CD4-positive, alpha-beta T cell treated with Interleukin-4 for 4 hours (primary cell): ENCODE measurements around the gene KDM1B.
A peak's percentile ranks its signal among the peaks of the same experiment; 100 is the strongest.
"Not testable (repeated sequence)": the region's sequence is repeated elsewhere in the genome, so short reads cannot be mapped to it uniquely, and the experiment has no call there.

Source experiments
- DNase-seq: peaks from one replicate; pipeline ENCODE4 v3.0.0-alpha.2; 2020

Gene KDM1B

DNA sequence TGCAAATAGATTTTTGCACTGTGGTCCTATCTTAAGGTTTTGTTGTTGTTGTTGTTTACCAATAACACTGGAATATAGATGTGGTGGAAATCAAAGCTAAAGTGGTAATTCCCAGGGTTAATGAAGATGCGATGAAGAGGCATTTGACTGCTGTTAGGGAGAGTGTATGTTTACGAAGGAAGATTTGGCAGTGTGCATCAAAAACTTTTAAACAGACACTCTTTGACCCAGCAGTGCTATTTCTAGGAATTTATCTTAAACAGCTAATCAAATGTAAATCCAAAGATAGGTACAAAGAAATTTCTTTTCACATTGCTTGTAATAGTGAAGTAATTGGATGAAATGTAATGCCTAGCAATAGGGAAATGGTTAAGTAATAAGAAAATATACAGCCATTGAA is 34.0 kb downstream of the KDM1B start:
- DNase-seq, result no peak

DNA sequence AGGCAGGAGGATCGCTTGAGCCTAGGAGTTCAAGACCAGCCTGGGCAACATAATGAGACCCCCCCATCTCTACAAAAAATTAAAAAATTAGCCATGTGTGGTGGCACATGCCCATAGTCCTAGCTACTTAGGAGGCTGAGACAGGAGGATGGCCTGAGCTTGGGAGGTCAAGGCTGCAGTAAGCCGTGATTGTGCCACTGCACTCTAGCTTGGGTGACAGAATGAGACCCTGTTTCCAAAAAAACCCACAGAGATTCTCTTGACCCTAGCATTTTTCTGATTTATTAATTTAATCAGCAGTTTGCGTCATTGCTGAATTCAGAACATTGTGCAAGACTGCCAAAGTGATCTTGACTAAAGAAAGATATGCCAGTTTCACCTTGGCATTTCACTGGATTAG is 36.8 kb downstream of the KDM1B start:
- DNase-seq, result no peak

DNA sequence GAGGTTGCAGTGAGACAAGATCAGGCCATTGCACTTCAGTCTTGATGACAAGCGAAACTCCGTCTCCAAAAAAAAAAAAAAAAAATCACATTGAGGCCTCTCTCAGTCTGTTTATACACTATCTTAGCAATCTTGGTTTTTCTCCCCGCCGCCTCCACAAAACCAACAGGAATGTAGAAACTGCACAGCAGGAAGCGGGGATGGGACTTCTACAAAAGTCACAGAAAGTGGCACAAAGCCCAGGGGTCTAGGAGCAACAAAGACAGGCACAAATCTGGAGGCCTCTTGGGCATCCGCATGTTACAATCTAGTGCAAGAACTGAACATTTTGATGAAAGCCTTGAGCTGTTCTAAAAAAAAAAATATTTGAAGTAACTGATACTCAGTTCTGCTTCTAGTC is 48.6 kb downstream of the KDM1B start:
- no peak for DNase-seq

DNA sequence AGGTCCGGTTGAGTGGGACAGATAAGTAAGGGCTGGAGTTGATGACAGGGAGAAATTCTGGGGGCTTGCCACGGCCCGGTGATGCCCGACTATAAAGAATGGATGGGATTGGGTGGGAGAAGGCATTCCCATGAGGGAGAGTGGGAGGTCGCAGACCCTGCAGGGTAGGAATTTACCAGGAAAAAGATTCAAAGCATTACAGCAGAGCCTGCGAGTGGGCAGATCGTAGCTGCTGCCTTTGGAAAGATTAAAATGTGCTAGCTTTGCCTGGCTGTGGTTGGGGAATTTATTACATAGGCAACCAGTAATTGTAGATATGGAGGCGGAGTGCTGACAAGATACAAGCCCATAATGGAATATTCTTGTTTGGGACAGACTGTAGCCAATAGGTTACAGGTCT is 49.5 kb downstream of the KDM1B start:
- no peak for DNase-seq

DNA sequence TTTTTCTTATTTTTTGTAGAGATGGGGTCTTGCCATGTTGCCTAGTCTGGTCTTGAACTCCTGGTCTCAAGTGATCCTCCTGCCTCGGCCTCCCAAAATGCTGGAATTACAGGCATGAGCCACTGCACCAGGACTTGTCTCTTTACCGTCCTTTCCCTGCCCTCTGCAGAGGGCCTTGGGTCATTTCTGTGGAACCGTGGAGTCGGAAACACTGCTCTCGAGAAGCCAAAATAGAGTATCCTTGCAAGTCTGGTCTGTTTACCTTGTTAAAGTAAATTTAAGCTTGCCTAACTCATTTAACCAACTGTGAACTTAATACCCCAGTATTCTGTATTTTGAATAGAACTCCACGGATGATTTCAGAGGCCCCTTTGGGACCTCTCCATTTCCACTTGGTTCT is 51.4 kb downstream of the KDM1B start:
- no peak for DNase-seq

DNA sequence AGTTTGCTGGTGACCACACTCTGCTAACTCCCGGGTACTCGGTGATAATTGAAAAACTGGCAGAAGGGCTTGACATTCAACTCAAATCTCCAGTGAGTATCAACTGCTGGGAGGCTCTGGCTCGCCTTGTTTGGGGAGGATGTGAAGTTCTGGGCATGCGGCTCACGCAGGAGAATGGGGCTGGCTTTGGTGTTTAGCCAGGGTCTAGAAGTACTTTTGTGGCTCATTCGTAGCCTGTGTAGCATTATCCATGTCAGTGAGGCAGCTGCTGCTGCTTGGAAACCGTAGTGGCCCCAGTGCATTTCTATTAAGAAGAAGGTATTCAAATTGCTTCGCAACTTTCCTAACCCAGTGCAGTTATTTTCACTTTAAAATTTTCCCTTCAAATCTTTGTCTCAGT is 52.2 kb downstream of the KDM1B start:
- no peak for DNase-seq

DNA sequence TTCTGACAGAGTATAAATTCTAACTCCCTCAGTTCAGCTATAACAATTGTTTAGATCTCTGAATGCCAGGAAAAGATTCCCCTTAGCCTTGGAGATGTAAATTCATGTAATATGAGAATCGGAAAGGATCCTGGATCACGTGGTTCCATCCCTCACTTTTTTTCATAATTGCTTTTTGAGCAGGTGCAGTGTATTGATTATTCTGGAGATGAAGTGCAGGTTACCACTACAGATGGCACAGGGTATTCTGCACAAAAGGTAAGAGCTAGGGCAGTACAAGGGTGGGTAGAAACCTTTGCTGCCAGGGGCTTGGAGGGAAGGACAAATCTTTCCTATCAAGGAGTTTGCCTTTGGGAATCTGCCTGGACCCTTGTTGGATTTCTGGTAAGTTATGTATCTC is 52.7 kb downstream of the KDM1B start:
- no peak for DNase-seq

DNA sequence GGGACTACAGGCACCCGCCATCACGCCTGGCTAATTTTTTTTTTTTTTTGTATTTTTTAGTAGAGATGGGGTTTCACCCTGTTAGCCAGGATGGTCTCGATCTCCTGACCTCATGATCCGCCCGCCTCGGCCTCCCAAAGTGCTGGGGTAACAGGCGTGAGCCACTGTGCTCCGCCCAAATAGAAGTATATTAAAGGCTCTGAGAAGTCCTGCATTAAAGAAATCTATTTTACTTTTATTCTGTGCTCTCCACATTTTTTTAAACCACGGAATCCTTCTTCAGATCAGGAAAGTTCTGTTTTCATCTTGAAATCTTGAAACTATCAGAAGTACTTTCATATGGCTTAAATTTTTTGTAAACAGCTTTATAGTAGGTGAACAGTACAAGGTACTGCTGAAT is 53.6 kb downstream of the KDM1B start:
- DNase-seq, result not testable (repeated sequence)

DNA sequence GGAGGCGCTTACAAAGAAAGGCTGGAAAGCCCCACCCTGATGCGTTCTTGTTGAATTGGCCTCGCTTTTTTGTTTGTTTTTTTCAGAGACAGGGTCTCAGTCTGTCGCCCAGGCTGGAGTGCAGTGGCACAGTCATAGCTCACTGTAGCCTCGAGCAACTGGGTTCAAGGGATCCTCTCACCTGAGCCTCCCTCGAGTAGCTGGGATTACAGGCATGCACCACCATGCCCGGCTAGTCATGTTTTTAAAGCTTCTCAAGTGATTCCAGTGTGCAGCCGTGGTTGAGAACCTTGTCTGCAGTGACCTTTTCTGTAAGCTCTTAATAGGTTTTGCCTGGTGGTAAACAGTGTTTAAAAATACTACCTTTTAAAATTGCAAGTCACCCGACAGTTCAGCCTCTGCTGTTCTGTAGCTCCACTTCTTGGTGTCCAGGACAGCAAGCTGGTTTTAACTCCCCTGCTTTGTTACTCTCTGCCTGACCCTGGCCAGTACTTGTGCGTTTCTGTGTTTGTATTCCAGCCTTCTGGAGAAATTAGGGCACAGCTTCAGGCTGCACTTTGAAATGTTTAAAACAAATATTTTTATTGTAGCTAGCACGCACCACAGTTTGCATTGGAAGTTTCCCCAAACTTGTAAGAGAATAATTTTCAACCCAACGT is 54.4 kb downstream of the KDM1B start:
- no peak for DNase-seq

DNA sequence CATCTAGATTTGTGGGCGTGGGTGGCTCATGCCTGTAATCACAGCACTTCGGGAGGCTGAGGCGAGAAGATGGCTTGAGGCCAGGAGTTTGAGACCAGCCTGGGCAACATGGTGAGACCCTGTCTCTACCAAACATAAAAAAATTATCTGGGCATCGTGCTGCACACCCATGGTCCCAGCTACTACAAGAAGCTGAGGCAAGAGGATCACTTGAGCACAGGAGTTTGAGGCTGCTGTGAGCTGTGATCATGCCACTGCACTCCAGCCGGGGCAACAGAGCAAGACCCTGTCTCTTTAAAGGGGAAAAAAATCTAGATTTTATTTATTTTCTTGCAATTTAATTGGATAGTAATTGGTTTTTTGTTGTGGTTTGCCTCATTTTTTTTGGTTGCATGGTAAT is 55.5 kb downstream of the KDM1B start:
- no peak for DNase-seq

DNA sequence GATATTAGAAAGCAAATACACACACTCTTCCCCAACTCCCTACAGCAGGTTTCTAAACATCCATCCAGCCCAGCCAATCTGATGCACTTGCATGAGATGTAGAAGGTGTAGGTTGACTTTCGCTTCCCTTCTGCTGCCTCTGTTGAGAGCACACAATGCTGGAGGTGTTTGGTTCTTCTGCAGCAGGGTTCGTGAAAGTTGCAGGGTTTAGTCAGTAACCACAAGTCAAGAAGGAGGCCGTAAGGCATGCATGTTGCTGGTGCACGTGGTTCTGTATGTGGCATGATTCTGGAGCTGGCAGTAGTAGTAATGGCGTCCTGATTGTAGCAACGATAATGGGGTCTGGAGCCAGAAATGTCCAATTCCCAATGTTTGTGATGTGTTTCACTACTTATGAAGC is 56.1 kb downstream of the KDM1B start:
- peak; percentile 1 for DNase-seq

DNA sequence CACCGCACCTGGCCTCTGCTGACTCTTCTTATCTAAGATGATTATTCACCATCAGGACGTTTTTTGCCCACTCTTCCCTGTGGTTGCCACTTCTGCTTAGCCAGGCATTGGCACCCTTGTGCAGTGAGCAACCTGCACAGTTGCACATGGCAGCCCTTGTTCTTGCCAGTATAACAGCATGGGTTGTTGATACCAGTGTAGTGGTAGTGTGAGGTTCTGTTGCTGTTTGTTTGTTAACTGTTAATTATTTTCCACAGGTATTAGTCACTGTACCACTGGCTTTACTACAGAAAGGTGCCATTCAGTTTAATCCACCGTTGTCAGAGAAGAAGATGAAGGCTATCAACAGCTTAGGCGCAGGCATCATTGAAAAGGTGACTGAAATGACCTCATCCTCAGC is 57.0 kb downstream of the KDM1B start:
- DNase-seq, result no peak

DNA sequence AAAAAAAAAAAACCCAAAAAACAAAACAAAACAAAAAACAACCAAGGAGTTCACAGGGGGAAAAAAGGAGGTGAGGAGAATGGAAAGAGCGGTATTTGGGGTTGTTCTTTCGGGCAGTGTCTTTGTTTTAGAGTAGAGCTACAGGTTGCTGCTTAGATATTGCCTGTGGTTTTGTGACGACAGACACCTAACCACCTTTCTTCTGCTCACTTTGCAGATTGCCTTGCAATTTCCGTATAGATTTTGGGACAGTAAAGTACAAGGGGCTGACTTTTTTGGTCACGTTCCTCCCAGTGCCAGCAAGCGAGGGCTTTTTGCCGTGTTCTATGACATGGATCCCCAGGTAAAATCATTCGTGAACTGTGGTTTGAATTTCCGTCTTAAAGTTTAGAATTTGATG is 58.2 kb downstream of the KDM1B start:
- peak; percentile 5 for DNase-seq

DNA sequence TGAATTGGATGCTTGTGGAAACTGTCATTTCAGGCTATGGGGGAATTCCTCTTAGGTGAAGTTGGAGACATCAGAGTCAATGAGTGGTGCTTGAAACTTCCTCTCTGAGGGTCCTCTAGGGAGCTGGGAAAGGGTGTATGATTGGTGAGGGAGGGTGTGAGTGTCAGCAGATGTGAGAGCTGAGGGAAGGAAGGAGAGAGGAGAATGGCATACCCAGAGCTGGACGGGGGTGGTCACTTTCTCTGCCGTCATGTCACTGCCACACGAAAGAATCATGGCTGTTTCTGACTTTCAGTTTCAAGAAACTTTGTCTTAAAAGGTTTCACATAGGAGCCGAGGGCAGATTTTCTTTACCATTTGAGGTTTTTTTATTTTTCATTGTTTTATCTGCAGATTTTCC is 58.8 kb downstream of the KDM1B start:
- no peak for DNase-seq

DNA sequence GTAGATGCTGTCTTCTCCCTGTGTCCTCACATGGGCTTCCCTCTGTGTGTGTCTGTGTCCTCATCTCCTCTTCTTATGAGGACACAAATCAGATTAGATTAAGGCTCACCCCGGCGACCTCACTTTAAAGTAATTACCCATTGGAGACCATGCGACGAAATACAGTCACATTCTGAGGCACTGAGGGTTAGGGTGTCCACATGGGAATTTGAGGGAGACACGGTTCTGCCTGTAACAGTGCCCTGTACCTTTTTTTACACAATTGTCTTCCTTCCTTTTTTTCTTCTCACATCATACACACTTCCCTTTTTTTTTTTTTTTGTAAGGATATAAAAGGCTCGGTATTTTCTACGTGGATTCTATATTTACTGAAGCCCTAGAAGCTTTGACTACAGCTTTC is 60.2 kb downstream of the KDM1B start:
- DNase-seq, result no peak

DNA sequence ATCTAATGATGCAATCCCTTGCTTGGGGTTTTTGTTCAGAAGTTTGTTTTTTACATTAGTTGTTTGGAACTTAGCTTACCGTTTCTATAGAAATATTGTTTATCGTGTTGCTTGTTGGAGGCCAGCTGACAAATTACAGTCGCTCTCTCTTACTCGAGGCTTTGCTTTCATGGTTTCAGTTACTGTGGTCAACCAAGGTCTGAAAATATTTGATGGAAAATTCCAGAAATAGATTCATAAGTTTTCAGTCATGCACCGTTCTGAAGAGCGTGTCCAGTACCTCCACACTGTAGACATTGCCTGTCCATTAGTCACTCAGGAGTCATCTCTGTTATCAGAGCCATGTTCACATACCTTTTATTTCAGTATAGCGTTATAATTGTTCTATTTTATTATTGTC is 61.2 kb downstream of the KDM1B start:
- DNase-seq, result no peak

DNA sequence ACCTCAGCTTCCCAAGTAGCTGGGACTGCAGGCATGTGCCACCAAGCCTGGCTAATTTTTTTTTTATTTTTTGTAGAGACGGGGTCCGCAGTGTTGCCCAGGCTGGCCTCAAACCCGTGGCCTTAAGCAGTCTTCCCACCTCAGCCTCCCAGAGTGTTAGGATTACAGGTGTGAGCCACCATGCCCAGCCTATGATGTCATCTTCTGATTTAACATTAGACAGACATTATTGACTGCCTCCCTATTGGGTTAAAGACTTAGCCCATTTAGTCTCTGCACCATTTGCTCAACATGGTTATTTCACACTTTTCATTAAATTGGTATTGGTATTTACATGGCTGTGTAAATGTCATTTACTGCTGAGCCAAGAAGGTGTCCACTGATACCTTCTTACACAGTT is 63.0 kb downstream of the KDM1B start:
- DNase-seq, result no peak

DNA sequence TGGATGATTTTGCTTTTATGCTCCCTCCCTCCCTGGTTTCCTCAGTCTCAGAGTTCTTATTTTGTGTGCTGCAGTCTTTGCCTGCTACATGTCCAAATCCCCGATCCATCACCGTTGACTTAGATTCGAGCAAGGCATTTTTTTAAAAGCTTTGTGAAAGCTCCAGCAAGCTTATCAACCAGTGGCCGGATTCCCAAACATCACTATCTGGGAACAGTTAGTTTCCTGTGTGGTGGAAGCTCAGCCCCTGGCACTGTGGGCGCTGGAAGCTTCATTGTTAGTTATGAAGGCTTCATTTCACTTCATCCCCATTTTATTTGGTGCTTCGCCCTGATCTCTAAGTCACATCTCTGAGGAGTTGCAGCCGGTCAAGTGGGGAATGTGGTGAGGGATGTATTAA is 64.4 kb downstream of the KDM1B start:
- DNase-seq, result no peak

DNA sequence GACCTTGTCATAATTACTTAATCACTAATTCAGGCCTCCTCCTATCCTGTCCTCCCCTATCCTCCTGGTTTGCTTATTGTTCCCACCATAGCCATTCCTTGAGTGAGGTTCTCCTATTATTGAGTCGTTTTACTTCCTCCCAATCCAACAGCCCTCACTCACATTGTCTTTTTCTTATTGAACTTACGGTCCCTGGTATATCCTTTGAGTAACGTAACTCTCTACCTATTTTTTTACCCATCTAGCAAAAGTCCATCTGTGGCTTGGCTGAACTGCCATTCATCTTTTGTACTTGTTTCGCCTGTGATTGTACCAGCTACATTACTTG is 66.0 kb downstream of the KDM1B start:
- DNase-seq, result no peak

DNA sequence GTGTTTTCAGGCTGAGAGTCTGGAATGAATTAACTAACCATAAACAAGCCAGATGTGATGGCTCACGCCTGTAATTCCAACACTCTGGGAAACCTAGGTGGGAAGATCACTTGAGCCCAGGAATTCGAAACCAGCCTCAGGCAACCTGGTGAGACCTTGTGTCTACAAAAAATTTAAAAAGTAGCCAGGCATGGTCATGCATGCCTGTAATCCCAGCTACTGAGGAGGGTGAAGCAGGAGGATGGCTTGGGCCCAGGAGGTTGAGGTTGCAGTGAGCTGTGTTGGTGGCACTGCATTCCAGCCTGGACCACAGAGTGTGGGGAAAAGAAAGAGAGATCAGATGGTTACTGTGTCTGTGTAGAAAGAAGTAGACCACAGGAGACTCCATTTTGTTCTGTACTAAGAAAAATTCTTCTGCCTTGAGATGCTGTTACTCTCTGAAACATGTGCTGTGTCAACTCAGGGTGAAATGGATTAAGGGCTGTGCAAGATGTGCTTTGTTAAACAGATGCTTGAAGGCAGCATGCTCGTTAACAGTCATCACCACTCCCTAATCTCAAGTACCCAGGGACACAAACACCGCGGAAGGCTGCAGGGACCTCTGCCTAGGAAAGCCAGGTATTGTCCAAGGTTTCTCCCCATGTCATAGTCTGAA is 71.4 kb downstream of the KDM1B start:
- not testable (repeated sequence) for DNase-seq

DNA sequence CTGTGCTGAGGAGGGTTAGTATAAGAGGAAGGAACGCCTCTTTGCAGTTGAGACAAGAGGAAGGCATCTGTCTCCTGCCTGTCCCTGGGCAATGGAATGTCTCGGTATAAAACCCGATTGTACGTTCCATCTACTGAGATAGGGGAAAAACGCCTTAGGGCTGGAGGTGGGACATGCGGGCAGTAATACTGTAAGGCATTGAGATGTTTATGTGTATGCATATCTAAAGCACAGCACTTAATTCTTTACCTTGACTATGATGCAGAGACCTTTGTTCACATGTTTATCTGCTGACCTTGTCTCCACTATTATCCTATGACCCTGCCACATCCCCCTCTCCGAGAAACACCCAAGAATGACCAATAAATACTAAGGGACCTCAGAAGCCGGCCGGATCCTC is 71.9 kb downstream of the KDM1B start:
- DNase-seq, result not testable (repeated sequence)

DNA sequence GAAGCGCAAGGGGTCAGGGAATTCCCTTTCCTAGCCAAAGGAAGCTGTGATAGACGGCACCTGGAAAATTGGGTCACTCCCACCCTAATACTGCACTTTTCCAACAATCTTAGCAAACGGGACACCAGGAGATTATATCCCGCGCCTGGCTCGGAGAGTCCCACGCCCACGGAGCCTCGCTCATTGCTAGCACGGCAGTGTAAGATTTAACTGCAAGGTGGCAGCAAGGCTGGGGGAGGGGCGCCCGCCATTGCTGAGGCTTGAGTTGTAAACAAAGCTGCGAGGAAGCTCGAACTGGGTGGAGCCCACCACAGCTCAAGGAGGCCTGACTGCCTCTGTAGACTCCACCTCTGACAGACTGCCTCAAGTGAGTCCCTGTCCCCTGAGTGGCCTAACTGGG is 73.4 kb downstream of the KDM1B start:
- DNase-seq, result not testable (repeated sequence)

DNA sequence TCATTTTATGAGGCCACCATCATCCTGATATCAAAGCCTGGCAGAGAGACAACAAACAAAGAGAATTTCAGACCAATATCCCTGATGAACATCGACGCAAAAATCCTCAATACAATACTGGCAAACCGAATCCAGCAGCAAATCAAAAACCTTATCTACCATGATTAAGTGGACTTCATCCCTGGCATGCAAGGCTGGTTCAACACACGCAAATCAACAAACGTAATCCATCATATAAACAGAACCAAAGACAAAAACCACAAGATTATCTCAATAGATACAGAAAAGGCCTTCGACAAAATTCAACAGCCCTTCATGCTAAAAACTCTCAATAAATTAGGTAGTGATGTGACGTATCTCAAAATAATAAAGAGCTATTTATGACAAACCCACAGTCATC is 76.6 kb downstream of the KDM1B start:
- not testable (repeated sequence) for DNase-seq

DNA sequence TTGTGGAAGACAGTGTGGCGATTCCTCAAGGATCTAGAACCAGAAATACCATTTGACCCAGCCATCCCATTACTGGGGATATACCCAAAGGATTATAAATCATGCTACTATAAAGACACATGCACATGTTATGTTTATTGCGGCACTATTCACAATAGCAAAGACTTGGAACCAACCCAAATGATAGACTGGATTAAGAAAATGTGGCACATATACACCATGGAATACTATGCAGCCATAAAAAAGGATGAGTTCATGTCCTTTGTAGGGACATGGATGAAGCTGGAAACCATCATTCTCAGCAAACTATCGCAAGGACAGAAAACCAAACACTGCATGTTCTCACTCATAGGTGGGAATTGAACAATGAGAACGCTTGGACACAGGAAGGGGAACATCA is 78.5 kb downstream of the KDM1B start:
- not testable (repeated sequence) for DNase-seq

DNA sequence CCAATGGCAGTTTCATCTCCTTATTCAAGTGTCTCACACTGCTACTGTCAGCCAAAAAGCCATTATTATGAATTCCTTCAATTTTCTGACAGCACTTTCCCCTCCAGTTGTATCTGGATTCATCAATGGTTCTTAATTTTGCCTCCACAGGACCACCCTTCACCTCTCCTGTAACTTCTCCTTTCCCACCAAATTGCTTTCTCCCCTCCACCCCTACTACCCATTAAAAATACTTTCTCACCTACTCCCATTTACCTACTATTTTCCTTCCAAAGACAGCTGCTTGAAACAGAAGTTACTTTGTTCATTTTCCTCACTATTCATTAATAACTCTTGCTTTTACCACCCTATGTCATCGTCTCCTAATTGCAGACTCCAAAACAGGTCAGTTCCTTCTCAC is 79.3 kb downstream of the KDM1B start:
- no peak for DNase-seq
